ENCODE measurements around the gene VPS54.
A peak's percentile ranks its signal among the peaks of the same experiment; 100 is the strongest.

The VPS54 gene

GRCh38 chr2:63879876-63880433 lies 139.3 kb downstream of the VPS54 start:
- ATAC-seq (no peak), DNase-seq (no peak)
- H3K27me3 Mint-ChIP-seq: no peaks in the 10 kb centered on the region
- no peak overlapping the region for H3K27ac Mint-ChIP-seq
- H3K9me3 Mint-ChIP-seq: no peaks in the 10 kb centered on the region
- no peak overlapping the region for H3K4me3 Mint-ChIP-seq
- H3K4me1 Mint-ChIP-seq: peaks cover 46% of the 10 kb centered on the region

- H3K9me3 Mint-ChIP-seq: peaks cover 2 to 7% of the 10 kb centered on the region in 2 donors
- H3K27ac Mint-ChIP-seq: peak overlapping the region in 1 of 2 donors; percentile 26
- DNase-seq (no peak), ATAC-seq (no peak)
- no peak overlapping the region for H3K4me3 Mint-ChIP-seq
- H3K4me1 Mint-ChIP-seq: peaks cover 55% of the 10 kb centered on the region
- no peaks in the 10 kb centered on the region for H3K27me3 Mint-ChIP-seq
Measured at GRCh38 chr2:63878486-63878885, 140.7 kb downstream of the VPS54 start.

- ATAC-seq (no peak), DNase-seq (no peak)
- H3K27ac Mint-ChIP-seq: peak overlapping the region in 1 of 2 donors; percentile 42
- peaks cover 6 to 7% of the 10 kb centered on the region in 2 donors for H3K9me3 Mint-ChIP-seq
- no peak overlapping the region for H3K4me3 Mint-ChIP-seq
- peaks cover 42% of the 10 kb centered on the region for H3K4me1 Mint-ChIP-seq
- no peaks in the 10 kb centered on the region for H3K27me3 Mint-ChIP-seq
Measured at GRCh38 chr2:63876311-63876710, 142.9 kb downstream of the VPS54 start.

- no peak for DNase-seq
- no peaks in the 10 kb centered on the region for H3K27me3 Mint-ChIP-seq
- no peak overlapping the region for H3K4me3 Mint-ChIP-seq
- peak overlapping the region; percentile 34 to 83 for H3K27ac Mint-ChIP-seq
- peaks cover 6 to 7% of the 10 kb centered on the region in 2 donors for H3K9me3 Mint-ChIP-seq
- peaks cover 36% of the 10 kb centered on the region for H3K4me1 Mint-ChIP-seq
- ATAC-seq: peak; percentile 56
Measured at GRCh38 chr2:63875559-63876245, 143.5 kb downstream of the VPS54 start.

- Mint-ChIP-seq H3K27me3 (no peaks in the 10 kb centered on the region), H3K4me3 (no peak overlapping the region), H3K4me1 (peaks cover 30% of the 10 kb centered on the region), H3K9me3 (peaks cover 6 to 7% of the 10 kb centered on the region in 2 donors), H3K27ac (peak overlapping the region in 1 of 2 donors; percentile 34)
- DNase-seq (no peak), ATAC-seq (no peak)
Measured at GRCh38 chr2:63875131-63875527, 144.1 kb downstream of the VPS54 start.

- no peak for DNase-seq
- Mint-ChIP-seq H3K9me3 (peaks cover 6 to 7% of the 10 kb centered on the region in 2 donors), H3K4me1 (peaks cover 27% of the 10 kb centered on the region), H3K27ac (no peak overlapping the region), H3K27me3 (no peaks in the 10 kb centered on the region), H3K4me3 (no peak overlapping the region)
- ATAC-seq: no peak
Measured at GRCh38 chr2:63874204-63875130, 144.8 kb downstream of the VPS54 start.

GRCh38 chr2:63872571-63873328 lies 146.5 kb downstream of the VPS54 start:
- Mint-ChIP-seq H3K27me3 (no peaks in the 10 kb centered on the region), H3K4me3 (no peak overlapping the region), H3K27ac (no peak overlapping the region), H3K4me1 (peaks cover 27% of the 10 kb centered on the region), H3K9me3 (peaks cover 6 to 7% of the 10 kb centered on the region in 2 donors)
- no peak for ATAC-seq
- DNase-seq: no peak

GRCh38 chr2:63871864-63872263 lies 147.4 kb downstream of the VPS54 start:
- no peak overlapping the region for H3K27ac Mint-ChIP-seq

GRCh38 chr2:63870679-63871078 lies 148.5 kb downstream of the VPS54 start:
- peaks cover 6 to 7% of the 10 kb centered on the region in 2 donors for H3K9me3 Mint-ChIP-seq
- no peak overlapping the region for H3K27ac Mint-ChIP-seq
- H3K4me1 Mint-ChIP-seq: peaks cover 29% of the 10 kb centered on the region
- H3K4me3 Mint-ChIP-seq: no peak overlapping the region
- H3K27me3 Mint-ChIP-seq: no peaks in the 10 kb centered on the region
- no peak for ATAC-seq
- no peak for DNase-seq

More at GRCh38 chr2:63871864-63872263, 147.4 kb downstream of the VPS54 start:
- Mint-ChIP-seq H3K27me3 (no peaks in the 10 kb centered on the region), H3K4me3 (no peak overlapping the region), H3K9me3 (peaks cover 6 to 7% of the 10 kb centered on the region in 2 donors), H3K4me1 (peaks cover 27% of the 10 kb centered on the region)
- ATAC-seq (no peak), DNase-seq (no peak)

GRCh38 chr2:63866009-63866709 lies 153.1 kb downstream of the VPS54 start:
- Mint-ChIP-seq H3K9me3 (no peaks in the 10 kb centered on the region), H3K4me1 (peaks cover 33% of the 10 kb centered on the region), H3K27ac (no peak overlapping the region), H3K27me3 (no peaks in the 10 kb centered on the region), H3K4me3 (peak overlapping the region in 1 of 2 donors; percentile 3)
- DNase-seq (no peak), ATAC-seq (peak; percentile 71)

GRCh38 chr2:63865159-63865799 lies 153.9 kb downstream of the VPS54 start:
- Mint-ChIP-seq H3K4me1 (peaks cover 36% of the 10 kb centered on the region), H3K27ac (no peak overlapping the region), H3K9me3 (no peaks in the 10 kb centered on the region), H3K4me3 (no peak overlapping the region), H3K27me3 (no peaks in the 10 kb centered on the region)
- ATAC-seq (no peak), DNase-seq (no peak)

GRCh38 chr2:63863707-63864106 lies 155.5 kb downstream of the VPS54 start:
- DNase-seq (no peak), ATAC-seq (no peak)
- Mint-ChIP-seq H3K27ac (no peak overlapping the region), H3K4me1 (peaks cover 36% of the 10 kb centered on the region), H3K4me3 (no peak overlapping the region), H3K9me3 (no peaks in the 10 kb centered on the region), H3K27me3 (no peaks in the 10 kb centered on the region)

GRCh38 chr2:63862806-63863205 lies 156.4 kb downstream of the VPS54 start:
- DNase-seq (no peak), ATAC-seq (no peak)
- Mint-ChIP-seq H3K9me3 (no peaks in the 10 kb centered on the region), H3K4me1 (peaks cover 36% of the 10 kb centered on the region), H3K27me3 (no peaks in the 10 kb centered on the region), H3K27ac (no peak overlapping the region), H3K4me3 (no peak overlapping the region)

- H3K4me3 Mint-ChIP-seq: no peak overlapping the region
- H3K27me3 Mint-ChIP-seq: no peaks in the 10 kb centered on the region
- H3K27ac Mint-ChIP-seq: peak overlapping the region in 1 of 2 donors; percentile 28
- ATAC-seq (peak; percentile 77), DNase-seq (peak; percentile 39)
- no peaks in the 10 kb centered on the region for H3K9me3 Mint-ChIP-seq
- H3K4me1 Mint-ChIP-seq: peaks cover 36% of the 10 kb centered on the region
Measured at GRCh38 chr2:63861220-63861822, 157.9 kb downstream of the VPS54 start.
